ENCODE results near the gene CAMK2D.
"Not testable (repeated sequence)": the region's sequence is repeated elsewhere in the genome, so short reads cannot be mapped to it uniquely, and the experiment has no call there.

The CAMK2D gene

GRCh38 chr4:113761620-113762185, at the start of gene CAMK2D:
TSS of gene CAMK2D (minus strand) at chr4:113761738. CDS start at chr4:113761068, 670 bp downstream.
- DNase-seq (ENCODE audit: low spot score): peak; percentile 88

DNA sequence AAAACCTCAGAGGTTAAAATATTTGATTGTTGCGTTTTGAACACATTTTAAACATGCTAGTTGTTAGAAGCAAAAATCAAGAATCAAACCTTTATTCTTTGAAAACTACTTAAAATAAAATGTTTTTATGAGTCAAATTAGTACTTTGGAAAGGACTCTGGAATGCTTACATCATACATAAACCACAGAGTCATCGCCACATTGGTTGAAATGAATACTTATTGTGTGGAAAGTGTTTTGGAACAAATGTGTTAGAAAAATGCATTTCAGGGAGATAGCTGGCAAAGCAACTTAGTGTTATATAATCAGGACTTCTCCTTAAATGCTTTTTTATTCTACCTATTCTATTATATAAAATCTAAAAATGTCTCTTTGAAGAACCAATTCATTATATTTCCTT, 49.4 kb upstream of the CAMK2D start:
- no peak for DNase-seq (ENCODE audit: low spot score)

- no peak for DNase-seq (ENCODE audit: low spot score)
Observed at GRCh38 chr4:113809311-113809710, 47.8 kb upstream of the CAMK2D start.

GRCh38 chr4:113806850-113807249, 45.3 kb upstream of the CAMK2D start:
- DNase-seq (ENCODE audit: low spot score): no peak

GRCh38 chr4:113801882-113802281, 40.3 kb upstream of the CAMK2D start:
- no peak for DNase-seq (ENCODE audit: low spot score)

DNA sequence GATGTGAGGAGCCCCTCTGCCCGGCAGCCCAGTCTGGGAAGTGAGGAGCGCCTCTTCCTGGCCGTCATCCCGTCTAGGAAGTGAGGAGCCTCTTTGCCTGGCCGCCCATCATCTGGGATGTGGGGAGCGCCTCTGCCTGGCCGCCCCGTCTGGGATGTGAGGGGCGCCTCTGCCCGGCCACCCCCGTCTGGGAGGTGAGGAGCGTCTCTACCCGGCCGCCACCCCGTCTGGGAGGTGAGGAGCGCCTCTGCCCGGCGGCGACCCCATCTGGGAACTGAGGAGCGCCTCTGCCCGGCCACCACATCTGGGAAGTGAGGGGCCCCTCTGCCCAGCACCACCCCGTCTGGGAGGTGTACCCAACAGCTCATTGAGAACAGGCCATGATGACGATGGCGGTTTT, 34.8 kb upstream of the CAMK2D start:
- DNase-seq (ENCODE audit: low spot score): not testable (repeated sequence)

DNA sequence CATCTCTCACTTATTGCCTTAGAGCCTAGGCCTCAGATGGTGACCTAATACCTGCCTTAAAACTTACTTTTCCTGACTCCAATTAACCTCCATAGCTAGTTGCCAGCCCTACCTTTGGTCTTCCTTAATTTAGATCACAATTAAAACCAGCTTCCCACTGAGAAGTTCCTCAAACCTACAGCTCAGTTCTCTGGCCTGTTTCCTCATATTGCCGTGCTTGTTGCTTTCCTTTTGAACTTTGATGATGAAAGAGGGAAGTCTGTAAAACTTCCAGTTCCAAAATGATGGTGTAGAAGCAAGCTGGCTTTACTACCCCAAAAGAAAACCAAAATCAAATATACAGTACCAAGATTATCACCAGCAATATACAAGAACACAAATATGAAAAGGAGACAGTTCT, 28.9 kb upstream of the CAMK2D start:
- DNase-seq (ENCODE audit: low spot score): no peak

GRCh38 chr4:113788888-113789287, 27.4 kb upstream of the CAMK2D start:
- no peak for DNase-seq (ENCODE audit: low spot score)

GRCh38 chr4:113785781-113786180, 24.2 kb upstream of the CAMK2D start:
- DNase-seq (ENCODE audit: low spot score): no peak

- no peak for DNase-seq (ENCODE audit: low spot score)
Observed at GRCh38 chr4:113784497-113785250, 23.1 kb upstream of the CAMK2D start.

DNA sequence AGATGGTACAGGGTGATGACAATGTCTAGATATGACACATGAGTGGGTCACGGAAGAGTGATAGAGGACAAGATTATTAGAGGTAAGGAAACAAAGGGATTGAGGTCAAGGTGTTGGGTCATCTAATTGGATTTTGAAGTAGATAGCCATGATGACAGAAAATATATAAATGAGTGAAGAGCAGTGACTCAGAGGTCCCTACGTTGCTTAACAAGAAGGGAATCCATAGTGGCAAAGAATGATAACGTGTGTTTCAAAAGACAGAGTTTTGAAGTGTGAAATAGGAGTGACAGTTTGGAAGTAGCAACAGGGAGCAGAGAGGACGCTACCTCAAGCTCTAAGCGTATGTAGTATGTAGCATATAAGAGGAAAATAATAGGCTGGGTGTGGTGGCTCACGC, 22.2 kb upstream of the CAMK2D start:
- DNase-seq (ENCODE audit: low spot score): no peak

GRCh38 chr4:113783289-113783688, 21.8 kb upstream of the CAMK2D start:
- no peak for DNase-seq (ENCODE audit: low spot score)

GRCh38 chr4:113781439-113782040, 20.0 kb upstream of the CAMK2D start:
- no peak for DNase-seq (ENCODE audit: low spot score)

GRCh38 chr4:113776679-113777078, 15.1 kb upstream of the CAMK2D start:
- DNase-seq (ENCODE audit: low spot score): no peak

GRCh38 chr4:113776016-113776415, 14.5 kb upstream of the CAMK2D start:
- DNase-seq (ENCODE audit: low spot score): no peak

DNA sequence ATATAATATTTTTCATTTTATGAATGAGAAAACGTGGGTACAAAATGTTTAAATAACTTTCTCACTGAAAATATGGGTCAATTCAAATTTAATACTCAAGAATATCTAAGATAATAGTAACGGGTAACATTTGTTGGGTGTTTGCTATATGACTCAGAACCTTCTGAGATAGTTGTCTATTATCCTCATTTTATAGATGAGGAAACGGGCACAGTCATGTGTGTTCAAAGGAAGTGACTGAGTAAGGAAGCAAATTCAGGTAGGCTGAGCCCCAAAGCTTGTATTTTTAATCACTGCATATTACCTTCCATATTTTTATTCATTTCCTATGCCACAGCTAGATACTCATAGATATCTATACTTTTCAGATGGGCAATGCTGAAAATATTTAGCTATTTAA, 12.2 kb upstream of the CAMK2D start:
- no peak for DNase-seq (ENCODE audit: low spot score)

DNA sequence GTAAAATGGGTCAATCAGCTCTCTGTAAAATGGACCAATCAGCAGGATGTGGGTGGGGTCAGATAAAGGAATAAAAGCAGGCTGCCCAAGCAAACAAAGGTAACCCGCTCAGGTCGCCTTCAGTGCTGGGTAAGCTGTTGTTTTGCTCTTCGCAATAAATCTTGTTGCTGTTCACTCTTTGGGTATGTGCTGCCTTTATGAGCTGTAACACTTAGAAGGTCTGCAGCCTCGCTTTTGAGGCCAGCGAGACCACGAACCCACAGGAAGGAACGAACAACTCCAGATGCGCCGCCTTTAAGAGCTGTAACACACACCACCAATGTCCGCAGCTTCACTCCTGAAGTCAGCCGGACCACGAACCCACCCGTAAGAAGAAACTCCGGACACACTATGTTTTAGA, 11.5 kb upstream of the CAMK2D start:
- DNase-seq (ENCODE audit: low spot score): no peak

GRCh38 chr4:113772319-113772718, 10.8 kb upstream of the CAMK2D start:
- DNase-seq (ENCODE audit: low spot score): no peak

DNA sequence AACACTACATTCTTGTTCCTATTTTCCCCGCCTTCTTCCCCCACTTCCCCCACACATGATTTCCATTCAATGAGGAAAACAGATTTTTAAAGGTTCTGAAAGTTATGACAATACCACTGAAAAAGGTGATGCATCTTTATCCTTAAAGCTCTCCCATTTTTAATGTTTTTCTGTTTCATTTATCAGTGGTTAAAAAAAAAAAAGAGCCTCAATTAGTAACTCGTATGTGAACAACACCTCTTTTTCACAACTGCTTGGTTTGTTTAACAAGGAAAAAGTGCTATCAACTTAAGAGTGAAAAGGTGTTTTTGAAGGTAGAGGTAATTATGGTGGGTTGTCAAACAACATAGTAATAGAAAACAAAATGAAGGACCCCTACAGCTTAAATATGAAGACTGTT, 8.2 kb upstream of the CAMK2D start:
- no peak for DNase-seq (ENCODE audit: low spot score)

DNA sequence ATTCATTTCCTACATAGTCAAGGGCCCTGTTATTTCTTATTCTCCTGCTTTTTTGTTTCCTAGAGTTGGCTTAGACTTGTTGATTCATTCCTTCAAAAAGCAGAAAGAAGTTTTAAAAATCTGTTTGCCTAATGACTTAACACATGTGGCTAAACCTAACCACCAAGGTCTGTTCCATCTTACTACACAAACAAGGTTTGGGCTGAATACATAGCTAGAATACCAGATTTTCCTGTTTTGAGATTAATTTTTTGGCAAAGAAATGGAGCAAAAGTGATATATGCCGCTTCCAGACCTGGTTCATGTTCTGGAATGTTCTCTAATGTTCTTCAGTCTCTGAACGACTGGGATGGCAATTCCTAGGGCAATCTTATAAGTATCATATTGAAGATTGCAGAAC, 7.4 kb upstream of the CAMK2D start:
- DNase-seq (ENCODE audit: low spot score): no peak

DNA sequence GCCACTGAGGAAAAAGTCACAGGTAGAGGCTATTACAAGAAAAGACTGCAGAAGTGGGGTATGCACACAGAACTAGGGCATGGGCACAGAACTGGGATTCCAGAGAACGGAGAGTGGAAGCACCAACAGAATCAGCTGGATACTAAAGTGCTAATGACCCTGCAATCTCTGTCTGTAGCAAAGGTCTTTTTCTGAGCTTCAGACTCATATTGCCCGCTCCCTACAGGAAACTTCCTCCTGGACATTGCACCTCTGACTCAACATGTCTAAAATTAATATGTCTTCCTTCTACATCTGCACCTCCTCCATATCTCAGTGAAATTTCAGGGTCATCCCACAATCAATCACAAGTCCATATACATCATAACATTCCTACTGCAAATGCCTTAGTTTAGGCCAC, 5.3 kb upstream of the CAMK2D start:
- no peak for DNase-seq (ENCODE audit: low spot score)

DNA sequence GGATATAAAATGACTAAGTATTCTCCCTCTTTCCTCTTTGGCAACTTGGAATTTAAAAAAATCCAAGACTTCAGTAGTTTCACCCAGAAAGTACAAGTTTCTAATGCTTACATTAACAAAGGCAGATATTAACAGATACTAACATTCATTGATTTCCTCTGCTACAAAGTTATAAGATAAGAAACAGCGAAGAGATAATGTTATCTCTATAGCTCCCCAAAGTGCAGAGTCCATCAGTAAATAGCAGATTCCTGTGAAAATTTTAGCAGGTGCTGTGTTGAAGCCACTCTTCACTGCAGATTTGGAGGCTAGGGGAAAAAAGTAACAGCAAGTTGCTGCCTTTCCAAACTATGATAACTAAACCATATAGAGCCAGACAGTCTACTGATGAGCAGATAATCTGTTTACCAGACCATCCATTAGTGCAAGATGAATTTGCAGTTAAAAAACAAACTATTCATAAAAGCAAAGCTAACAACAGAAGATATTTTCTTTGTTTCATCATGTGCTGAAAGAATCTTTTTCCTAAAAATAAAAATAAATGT, 3.3 kb upstream of the CAMK2D start:
- DNase-seq (ENCODE audit: low spot score): no peak

- not testable (repeated sequence) for DNase-seq (ENCODE audit: low spot score)
Observed at GRCh38 chr4:113763923-113764322, 2.4 kb upstream of the CAMK2D start.

- no peak for DNase-seq (ENCODE audit: low spot score)
Observed at GRCh38 chr4:113763029-113763285, 1.4 kb upstream of the CAMK2D start.

Measured in ecto neural progenitor cell (in vitro differentiated cells).